Ishikawa (cell line): Measurements from ENCODE around the gene CARNS1.
A peak's percentile ranks its signal among the peaks of the same experiment; 100 is the strongest.

Experiments
- CEBPB ChIP-seq: IDR thresholded peaks from 2 replicates; pipeline ENCODE4 v1.6.1; 2012
- CREB1 ChIP-seq: IDR thresholded peaks from 2 replicates; pipeline ENCODE4 v1.6.1; 2012; ENCODE audit warnings: low read depth
- EGR1 ChIP-seq: IDR thresholded peaks from 2 replicates; pipeline ENCODE4 v1.6.1; 2012
- EP300 ChIP-seq: IDR thresholded peaks from 2 replicates; pipeline ENCODE4 v1.6.1; 2012; ENCODE audit warnings: borderline replicate concordance
- FOXM1 ChIP-seq: IDR thresholded peaks from 2 replicates; pipeline ENCODE4 v1.6.1; 2012; ENCODE audit warnings: low read depth, borderline replicate concordance
- MAX ChIP-seq: IDR thresholded peaks from 2 replicates; pipeline ENCODE4 v1.6.1; 2012
- NFIC ChIP-seq: IDR thresholded peaks from 2 replicates; pipeline ENCODE4 v1.6.1; 2012
- RAD21 ChIP-seq: IDR thresholded peaks from 2 replicates; pipeline ENCODE4 v1.6.1; 2012; ENCODE audit warnings: low read depth
- REST ChIP-seq: IDR thresholded peaks from 2 replicates; pipeline ENCODE4 v1.6.1; 2012; ENCODE audit warnings: low read depth, mild to moderate bottlenecking
- TAF1 ChIP-seq: IDR thresholded peaks from 2 replicates; pipeline ENCODE4 v1.6.1; 2012; ENCODE audit warnings: low read depth, mild to moderate bottlenecking
- TCF12 ChIP-seq: IDR thresholded peaks from 2 replicates; pipeline ENCODE4 v1.6.1; 2012; ENCODE audit warnings: low read depth
- TEAD4 ChIP-seq: IDR thresholded peaks from 2 replicates; pipeline ENCODE4 v1.6.1; 2012
- USF1 ChIP-seq: IDR thresholded peaks from 2 replicates; pipeline ENCODE4 v1.6.1; 2012
- YY1 ChIP-seq: IDR thresholded peaks from 2 replicates; pipeline ENCODE4 v1.6.1; 2012; ENCODE audit warnings: low read depth
- ZBTB7A ChIP-seq: IDR thresholded peaks from 2 replicates; pipeline ENCODE4 v1.6.1; 2012; ENCODE audit warnings: low read depth

CARNS1 gene

DNA sequence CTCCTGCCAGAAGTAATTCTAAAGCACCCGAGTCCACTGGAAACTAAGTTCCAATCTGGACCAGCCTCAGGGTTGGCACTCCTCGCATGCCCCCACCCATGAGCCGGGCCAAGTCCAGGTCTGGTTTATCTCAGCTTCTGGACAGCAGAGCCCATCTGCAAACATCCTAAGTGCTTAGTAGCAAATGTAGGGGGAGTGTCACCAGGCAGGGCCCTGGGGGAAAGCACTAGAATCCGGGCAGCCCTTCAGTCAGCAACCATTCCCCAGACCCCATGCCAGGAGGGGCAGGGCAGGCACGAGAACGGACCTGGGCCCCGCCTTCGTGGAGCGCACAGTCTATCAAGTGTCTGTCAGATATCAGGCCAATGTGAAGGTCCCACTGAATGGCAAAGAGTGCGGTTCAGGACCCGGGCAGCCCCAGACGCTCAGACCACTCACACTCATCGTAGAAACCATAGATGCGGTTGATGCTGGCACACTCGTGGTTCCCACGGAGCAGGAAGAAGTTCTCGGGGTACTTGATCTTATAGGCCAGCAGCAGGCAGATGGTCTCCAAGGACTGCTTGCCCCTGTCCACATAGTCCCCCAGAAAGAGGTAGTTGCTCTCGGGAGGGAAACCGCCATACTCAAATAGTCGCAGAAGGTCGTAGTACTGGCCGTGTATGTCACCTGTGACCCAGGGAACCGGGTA, 15.1 kb upstream of the CARNS1 start:
- TF ChIP-seq EP300 = no peak
- no peak for TF ChIP-seq MAX
- no peak for TF ChIP-seq USF1
- TF ChIP-seq CEBPB = no peak
- TF ChIP-seq RAD21 = no peak
- no peak for TF ChIP-seq REST
- no peak for TF ChIP-seq TEAD4
- TF ChIP-seq TCF12 = no peak
- no peak for TF ChIP-seq EGR1
- no peak for TF ChIP-seq ZBTB7A
- no peak for TF ChIP-seq TAF1
- no peak for TF ChIP-seq CREB1
- no peak for TF ChIP-seq YY1
- no peak for TF ChIP-seq FOXM1
- TF ChIP-seq NFIC = no peak

DNA sequence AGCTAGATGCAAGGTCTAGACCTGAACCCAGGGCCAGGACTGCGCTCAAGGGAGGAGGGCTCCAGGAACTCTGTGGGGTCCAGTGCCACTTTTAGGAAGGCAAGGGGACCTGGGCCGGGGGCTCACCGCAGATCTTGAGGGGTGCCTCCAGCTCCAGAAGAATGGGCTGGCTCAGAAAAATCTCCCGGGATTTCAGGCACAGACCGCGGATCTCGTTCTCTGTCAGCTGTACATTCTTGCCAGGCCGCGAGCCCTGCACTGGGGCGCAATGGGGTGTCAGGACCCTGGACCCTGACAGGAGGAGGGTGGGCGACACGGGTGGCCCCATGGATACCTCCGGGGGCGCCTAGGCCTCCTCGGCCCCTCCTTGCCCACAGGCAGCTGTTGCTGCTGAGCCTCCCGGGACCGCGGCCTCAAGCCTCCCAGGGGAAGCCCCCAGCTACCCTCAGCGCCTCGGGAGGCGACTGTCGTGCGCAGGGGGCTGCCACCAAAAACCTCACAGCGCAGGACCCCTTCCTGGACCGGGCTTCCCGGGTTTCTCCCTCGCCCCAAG, 14.5 kb upstream of the CARNS1 start:
- TF ChIP-seq TAF1 (no peak), ZBTB7A (peak; percentile 79; the same call in 1 of the 2 replicates)

- peak; percentile 80 for TF ChIP-seq YY1
- TF ChIP-seq REST = no peak
- peak; percentile 11; the same call in 1 of the 2 replicates for TF ChIP-seq TAF1
- TF ChIP-seq TEAD4 = no peak
- TF ChIP-seq MAX = peak; percentile 72; the same call in 1 of the 2 replicates
- peak; percentile 35; the same call in 1 of the 2 replicates for TF ChIP-seq NFIC
These were observed 13.8 kb upstream of the CARNS1 start, which contains the start of gene PPP1CA for GRCh38 chr11:67401495-67402191. Gene PPP1CA (minus strand): TSS chr11:67401858. CDS start chr11:67401782, 76 bp downstream.

DNA sequence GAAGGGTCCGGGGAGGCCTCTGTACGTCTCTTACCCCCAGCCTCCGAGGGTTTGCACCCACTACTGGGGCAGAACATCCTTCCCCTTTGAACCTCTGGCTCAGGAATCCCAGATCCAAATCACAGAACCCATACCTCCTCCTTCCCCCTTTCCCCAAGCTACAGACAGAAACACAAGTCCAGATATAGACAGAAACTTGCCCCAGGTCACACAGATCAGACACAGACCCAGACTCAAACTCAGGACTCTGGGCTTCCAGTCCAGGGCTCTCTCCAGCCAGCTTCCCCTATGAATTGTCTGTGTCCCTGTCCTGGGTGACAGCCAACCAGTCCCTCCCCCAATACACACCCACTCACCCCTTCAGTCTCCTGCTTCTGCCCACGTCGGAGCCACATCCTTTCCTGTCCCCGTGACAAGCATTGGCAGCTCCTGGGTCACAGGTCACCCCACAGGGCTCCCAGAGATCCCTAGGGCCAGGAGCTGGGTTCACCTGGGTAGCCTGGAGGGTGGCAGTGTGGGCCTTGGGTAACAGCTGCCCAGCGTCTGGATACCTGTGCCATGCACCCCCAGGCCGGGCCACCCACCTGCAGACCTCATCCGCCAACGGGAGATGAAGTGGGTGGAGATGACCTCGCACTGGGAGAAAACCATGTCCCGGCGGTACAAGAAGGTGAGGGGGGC, 10.8 kb upstream of the CARNS1 start:
- TF ChIP-seq REST (no peak), ZBTB7A (no peak), CREB1 (no peak), TEAD4 (no peak), MAX (no peak), EGR1 (no peak), TCF12 (no peak), CEBPB (no peak), EP300 (no peak), USF1 (no peak), YY1 (no peak), NFIC (no peak)
